NCI-H146 (cell line): Measurements from ENCODE around the gene NFIC.
"Not testable (repeated sequence)": the region's sequence is repeated elsewhere in the genome, so short reads cannot be mapped to it uniquely, and the experiment has no call there.

Source experiments
- DNase-seq: peaks from one replicate; lab custom pipeline; 2025; lab: John Stamatoyannopoulos, UW

The NFIC gene

GRCh38 chr19:3452942-3453214, 86.5 kb downstream of the NFIC start:
- DNase-seq: not testable (repeated sequence)

GRCh38 chr19:3453840-3454239, 87.5 kb downstream of the NFIC start:
- no peak for DNase-seq

GRCh38 chr19:3454656-3455392, 88.4 kb downstream of the NFIC start:
- DNase-seq: no peak

GRCh38 chr19:3455393-3455955, 89.1 kb downstream of the NFIC start:
- no peak for DNase-seq

- no peak for DNase-seq
These were observed 89.7 kb downstream of the NFIC start for GRCh38 chr19:3455960-3456601.

GRCh38 chr19:3456925-3457527, 90.6 kb downstream of the NFIC start:
- DNase-seq: no peak

GRCh38 chr19:3457528-3458228, 91.3 kb downstream of the NFIC start:
- DNase-seq: no peak

GRCh38 chr19:3458229-3459088, 92.1 kb downstream of the NFIC start:
- DNase-seq: no peak

GRCh38 chr19:3459089-3459881, 92.9 kb downstream of the NFIC start:
- no peak for DNase-seq

- DNase-seq: no peak
These were observed 93.7 kb downstream of the NFIC start for GRCh38 chr19:3459965-3460582.

GRCh38 chr19:3462991-3463713, 96.8 kb downstream of the NFIC start:
- no peak for DNase-seq

GRCh38 chr19:3463714-3464586, 97.6 kb downstream of the NFIC start:
- no peak for DNase-seq

- no peak for DNase-seq
These were observed 98.3 kb downstream of the NFIC start for GRCh38 chr19:3464587-3465235.

GRCh38 chr19:3465552-3465951, 99.2 kb downstream of the NFIC start:
- no peak for DNase-seq

GRCh38 chr19:3466635-3467034, 100.3 kb downstream of the NFIC start:
- DNase-seq: no peak

- DNase-seq: no peak
These were observed 101.2 kb downstream of the NFIC start for GRCh38 chr19:3467437-3468198.

GRCh38 chr19:3468211-3468610, 101.8 kb downstream of the NFIC start:
- no peak for DNase-seq
